Measurements from ENCODE around the gene MACC1.
"Not testable (repeated sequence)": the region's sequence is repeated elsewhere in the genome, so short reads cannot be mapped to it uniquely, and the experiment has no call there.

The MACC1 gene

DNA sequence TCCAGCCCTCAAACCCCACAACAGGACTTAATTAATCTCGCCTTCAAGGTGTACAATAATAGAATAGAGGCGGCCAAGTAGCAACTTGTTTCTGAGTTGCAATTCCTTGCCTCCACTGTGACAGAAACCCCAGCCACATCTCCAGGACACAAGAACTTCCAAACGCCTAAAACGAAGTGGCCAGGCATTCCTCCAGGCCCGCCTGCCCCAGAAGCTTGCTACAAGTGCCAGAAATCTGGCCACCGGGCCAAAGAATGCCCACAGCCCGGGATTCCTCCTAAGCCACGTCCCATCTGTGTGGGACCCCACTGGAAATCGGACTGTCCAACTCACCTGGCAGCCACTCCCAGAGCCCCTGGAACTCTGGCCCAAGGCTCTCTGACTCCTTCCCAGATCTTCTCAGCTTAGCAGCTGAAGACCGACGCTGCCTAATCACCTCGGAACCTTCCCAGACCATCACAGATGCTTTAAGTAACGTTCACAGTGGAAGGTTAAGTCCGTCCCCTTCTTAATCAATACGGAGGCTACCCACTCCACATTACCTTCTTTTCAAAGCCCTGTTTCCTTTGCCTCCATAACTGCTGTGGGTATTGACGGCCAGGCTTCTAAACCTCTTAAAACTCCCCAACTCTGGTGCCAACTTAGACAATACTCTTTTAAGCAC is 94.4 kb downstream of the MACC1 start:
- not testable (repeated sequence) for DNase-seq

DNA sequence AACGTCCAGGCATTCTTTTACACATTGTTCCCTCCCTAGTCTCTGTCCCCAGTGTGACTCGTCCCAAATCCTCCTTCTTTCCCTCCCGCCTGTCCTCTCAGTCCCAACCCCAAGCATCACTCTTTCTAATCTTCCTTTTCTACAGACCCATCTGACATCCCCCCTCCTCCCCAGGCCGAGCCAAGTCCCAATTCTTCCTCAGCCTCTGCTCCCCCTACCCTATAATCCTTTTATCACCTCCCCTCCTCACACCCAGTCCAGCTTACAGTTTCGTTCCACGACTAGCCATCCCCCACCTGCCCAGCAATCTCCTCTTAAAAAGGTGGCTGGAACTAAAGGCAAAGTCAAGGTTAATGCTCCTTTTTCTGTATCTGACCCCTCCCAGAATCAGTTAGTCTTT is 95.1 kb downstream of the MACC1 start:
- DNase-seq, result no peak

DNA sequence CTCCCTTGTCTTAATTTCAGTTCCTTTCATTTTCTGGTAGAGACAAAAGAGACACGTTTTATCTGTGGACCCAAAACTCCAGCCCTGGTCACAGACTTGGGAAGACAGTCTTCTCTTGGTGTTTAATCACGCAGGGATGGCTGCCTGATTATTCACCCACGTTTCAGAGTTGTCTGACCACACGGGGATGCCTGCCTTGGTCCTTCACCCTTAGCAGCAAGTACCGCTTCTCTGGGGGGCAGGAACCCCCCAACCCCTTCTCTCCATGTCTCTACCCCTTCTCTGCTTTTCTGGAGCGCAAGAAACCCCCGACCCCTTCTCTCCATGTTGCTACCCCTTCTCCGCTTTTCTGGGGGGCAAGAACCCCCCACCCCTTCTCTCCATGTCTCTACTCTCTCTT is 95.8 kb downstream of the MACC1 start:
- DNase-seq, result no peak

DNA sequence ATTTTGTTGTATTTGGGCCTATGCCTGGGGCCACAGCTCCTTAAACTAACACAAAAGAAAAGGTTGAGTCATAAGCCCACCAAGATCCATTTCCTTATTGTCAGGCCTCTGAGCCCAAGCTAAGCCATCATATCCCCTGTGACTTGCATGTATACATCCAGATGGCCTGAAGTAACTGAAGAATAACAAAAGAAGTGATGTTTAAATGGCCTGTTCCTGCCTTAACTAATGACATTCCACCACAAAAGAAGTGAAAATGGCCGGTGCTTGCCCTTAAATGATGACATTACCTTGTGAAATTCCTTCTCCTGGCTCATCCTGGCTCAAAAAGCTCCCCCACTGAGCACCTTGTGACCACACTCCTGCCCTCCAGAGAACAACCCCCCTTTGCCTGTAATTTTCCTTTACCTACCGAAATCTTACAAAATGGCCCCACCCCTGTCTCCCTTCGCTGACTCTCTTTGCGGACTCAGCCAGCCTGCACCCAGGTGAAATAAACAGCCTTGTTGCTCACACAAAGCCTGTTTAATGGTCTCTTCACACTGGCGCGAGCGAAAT is 96.5 kb downstream of the MACC1 start:
- not testable (repeated sequence) for DNase-seq

DNA sequence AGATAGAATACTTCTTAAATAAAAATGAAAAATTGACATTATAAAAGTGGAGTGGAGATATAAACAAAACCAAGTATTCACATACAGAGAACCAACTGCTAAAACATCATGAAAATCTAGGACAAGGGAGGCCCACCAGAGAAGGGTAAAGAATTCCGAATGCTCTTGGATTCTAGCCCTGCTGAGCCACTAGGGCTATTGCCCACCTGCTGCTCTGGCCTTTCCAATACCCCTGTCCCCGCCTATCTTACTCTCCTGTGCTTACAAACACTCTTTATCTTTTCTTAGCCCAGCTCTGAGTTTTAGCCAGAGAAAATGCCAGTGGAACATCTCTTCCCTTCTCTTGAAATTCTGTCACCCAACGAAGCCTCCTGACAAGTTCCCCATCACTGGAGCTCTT is 100.3 kb downstream of the MACC1 start:
- DNase-seq, result no peak

DNA sequence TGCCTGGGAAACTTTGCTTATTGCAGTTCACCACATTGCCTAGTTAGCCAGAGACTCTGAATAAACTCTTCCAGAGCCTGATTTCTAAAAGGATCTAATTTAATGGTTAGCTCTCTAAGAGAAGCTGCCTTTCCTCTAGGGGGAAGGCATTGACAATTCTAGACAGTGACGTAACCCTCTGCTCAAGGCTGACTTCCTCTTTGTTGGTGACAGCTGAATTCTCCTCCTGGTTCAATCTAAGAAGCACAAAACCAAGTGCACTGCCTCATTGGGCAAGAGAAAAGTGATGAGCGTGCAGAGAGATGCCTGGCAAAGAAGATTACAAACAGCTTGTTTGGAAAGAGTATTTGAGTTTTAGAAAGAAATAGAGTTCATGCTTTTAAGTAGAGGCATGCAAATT is 102.7 kb downstream of the MACC1 start:
- no peak for DNase-seq

DNA sequence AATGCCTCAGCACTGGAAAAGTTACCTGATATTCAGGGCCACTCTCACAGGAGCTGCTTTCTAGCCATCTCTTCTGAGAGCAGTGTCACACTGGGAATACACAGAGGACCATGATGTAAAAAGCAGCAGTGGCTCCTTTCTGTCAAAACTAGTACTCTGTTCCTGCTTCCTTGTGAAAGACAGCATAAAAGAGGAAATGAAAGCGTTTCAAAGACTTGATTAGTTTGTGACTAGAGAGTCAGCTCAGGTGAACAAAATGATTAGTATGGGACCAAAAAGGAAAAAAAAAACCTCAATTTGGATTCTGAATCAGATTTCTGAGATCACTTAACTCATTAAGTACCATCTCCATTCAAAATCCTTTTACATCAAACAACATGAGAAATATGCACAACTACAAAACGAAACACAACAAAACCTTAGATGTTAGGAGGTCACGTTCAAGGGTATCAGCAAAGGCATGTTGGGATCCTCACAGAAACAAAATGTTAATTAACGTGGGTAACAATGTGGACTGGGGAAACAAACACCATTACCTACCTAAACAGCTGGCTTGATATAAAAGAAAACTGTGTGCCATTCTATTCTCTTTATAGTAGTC is 103.7 kb downstream of the MACC1 start:
- DNase-seq, result no peak

DNA sequence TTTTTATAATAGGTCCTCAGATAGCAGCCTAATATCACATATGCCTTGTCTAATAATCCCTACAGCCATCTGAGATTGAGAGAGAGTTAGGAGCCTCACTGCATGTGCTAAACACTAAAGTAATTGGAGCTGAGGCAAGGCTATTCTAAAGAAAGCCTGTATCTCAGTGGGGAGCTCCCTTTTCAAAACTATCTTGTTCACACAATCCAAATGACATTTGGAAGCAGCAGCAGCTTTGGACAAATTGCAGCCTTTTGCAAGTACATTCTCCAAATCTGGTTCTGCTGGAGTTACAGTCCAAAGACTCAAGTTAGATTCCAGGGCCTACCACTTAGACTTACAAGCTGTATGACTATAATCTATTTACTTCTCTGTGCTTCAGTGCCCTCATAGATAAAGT is 104.5 kb downstream of the MACC1 start:
- DNase-seq, result no peak

DNA sequence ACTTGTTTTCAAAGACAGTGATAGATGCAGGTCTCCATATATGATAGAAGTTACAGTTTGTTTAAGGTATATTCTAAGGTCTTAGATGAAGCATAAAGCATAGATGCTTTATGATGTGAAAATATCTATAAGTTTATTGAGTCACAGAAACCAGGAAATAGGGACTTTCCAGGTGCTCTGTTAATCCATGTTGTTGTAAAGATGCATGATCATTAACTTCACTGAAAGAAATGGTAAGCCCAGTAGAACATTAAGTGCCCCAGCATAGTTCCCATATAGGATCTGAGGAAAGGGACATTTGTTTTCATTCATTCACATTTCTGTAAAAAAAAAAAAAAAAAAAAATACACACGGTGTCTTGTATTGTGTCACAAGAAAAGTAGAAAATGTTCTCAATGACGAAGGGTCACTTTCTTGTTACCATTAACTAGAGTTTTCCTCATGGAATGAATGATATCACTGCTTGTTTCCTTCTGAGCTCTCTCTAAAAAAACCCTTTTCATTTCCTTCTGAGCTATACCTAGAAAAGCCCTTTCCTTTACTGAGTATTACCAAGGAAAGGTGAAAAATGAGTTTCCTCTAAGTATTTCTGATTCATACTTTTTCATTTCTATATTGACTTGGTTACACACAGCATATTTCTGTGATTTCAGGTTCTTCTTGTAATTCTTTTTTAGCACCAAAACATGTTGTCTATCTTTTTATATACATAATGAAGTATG is 105.2 kb downstream of the MACC1 start:
- no peak for DNase-seq

DNA sequence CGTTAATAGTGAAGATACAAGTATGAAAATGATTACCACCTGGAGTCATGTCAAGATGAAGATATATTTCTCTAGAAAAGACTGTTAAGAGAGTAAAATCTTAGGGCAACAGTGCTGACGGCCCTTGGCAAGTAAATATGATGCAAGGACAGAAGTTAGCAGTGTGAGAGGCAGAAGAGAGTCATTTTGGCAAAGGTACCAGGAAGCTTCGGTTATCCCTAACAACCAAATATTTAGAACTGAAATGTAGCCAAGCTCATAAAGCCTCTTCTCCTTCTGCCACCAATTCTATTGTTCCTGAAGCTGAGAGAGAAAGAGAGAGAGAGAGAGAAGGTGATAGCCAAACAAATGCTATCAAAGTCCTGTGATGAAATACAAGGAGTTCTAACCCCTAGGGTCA is 109.6 kb downstream of the MACC1 start:
- DNase-seq, result no peak

DNA sequence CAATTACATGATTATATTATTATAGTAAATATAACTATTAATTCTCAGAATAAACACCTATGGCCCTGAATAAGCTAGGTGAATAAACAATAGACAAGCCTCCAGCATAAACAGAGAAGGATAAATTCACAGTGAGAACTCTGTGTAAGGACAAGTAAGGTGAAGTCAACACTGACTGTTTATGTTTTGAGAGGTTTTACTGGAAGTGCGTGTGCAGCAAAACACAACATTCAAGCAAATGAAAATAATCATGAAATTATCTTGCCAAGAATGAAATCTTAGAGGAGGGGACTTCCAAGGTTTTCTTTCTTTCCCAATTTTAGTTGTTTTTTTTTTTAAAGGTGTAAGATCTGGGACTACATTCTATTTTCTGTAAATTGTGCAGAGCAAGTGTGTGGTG is 112.5 kb downstream of the MACC1 start:
- no peak for DNase-seq

DNA sequence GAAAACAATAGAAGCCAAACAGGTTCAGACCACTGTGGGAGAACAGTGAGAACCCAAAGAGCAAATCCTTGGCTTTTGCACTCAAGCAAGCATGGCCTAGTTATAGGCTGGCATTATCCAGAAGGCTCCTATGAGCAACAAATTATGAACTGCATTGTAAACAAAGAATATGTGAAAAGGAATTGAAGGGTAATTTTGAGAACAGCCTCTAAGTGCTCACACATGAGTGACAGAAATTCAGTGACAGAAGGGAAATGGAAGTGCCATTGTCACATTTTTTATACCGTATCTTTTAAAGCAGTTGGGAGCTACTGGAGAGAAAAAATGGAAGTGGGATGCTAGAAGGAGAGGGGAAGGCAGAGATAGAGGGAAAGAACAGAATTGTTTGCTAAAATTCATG is 114.2 kb downstream of the MACC1 start:
- DNase-seq, result no peak

DNA sequence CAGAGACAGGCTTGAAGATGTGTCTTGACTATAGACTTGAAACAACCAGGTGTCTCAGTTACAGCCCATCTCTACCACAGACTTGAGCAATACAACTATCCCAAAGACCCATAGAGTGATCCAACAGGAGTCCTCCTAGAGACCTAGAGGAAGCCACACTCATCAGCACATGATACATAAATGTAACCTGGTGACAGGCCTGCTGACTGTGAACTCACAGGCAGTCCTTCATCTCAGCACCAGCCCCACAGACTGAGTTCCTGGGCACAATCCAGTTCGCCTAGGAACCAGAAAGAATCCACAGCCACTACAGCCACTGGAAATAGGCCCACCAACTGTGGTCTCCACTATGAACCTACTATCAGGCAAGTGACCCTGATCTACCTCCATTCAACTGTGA is 121.3 kb downstream of the MACC1 start:
- no peak for DNase-seq

DNA sequence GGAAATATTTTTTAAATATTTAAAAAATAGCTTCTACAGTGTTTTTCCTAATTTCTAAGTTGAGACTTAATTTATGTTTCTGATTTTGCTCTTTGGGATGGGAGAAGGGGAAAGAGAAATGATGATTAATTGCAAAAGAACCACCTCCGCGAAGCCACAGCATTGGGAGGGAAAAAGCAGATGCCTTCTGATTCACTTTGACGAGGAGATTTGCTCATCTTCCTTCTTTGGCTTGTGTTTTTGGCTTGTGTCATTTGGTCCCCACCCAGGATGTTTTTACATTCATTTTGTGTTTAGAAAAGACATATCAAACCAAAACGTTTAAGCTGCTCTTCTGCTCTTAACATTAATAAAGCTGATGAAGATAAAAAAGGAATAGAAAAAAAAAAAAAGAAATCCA is 121.7 kb downstream of the MACC1 start:
- DNase-seq, result no peak

DNA sequence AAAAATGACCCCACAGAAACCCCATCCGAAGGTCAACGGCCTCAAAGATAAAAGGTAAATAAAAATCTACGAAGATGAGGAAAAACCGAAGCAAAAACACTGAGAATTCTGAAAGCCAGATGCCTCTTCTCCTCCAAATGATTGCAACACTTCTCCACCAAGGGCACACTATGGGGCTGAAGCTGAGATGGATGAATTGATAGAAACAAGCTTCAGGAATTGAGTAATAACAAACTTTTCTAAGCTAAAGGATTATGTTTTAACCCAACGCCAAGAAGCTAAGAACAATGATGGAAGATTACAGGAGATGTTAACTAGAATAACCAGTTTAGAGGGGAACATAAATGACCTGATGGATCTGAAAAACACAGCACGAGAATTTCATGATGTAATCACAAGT is 127.8 kb downstream of the MACC1 start:
- DNase-seq, result no peak

DNA sequence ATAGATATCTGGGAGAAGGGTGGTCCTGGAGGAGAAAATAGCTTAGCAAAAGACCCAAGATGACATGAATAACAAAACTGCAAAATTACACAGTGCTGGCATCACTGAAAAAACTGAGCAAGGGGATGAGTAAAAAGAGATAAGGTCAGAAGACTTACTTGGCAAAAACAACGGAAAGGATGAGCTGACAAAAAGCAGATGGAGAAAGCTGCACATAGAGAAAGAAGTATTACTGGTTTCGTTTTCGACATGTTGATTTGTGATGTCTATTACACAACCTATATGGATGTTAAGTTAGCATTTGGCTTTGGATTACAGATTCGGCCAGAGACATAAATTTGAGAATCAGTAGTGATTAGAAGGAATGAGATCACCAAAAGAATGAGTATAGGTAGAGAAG is 132.1 kb downstream of the MACC1 start:
- no peak for DNase-seq

Data from activated CD8-positive, alpha-beta memory T cell treated with anti-CD3 and anti-CD28 coated beads for 24 hours (primary cell).